NCI-H128 (cell line): ENCODE measurements around the gene MTMR12.
"Not testable (repeated sequence)": the region's sequence is repeated elsewhere in the genome, so short reads cannot be mapped to it uniquely, and the experiment has no call there.

Source experiments
- DNase-seq: peaks from one replicate; lab custom pipeline; 2025; ENCODE audit not compliant: unreplicated experiment; lab: John Stamatoyannopoulos, UW

The MTMR12 gene

GRCh38 chr5:32239385-32239784, 73.4 kb downstream of the MTMR12 start:
- no peak for DNase-seq

DNA sequence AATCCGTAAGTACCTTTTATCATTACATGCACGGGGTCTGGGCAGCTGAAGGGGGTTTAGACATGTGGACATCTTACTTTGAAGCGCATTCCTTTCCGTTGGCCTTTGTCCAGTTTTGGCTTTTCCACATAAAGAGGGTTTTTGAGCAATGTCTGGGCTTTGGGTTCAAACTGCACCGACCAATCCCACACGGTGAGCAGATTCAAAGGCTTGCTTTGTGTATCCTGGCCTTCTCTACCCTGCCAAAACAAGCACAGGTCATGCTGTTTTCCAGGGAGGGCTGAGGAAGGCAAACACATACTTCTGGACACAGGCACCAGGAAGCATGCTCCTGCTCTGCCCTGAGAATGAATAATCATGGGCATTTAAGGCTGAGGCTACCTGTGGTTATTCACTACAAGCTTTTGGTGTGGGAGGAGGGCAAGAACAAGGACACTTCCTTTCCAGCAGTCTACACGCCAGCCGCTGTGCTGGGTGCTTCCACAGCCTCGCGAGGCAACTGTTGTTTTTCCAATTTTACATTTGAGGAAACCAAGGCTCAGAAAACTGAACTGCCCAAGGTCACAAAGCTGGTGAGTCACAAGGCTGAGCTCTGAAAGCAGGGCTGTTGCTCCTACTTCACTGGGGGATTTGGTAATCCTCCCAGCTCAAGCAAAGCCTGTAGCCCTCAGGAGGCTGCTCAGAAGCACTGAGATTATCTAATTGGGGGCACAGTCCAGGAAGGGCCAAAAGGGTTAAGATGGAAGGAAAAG, 78.9 kb downstream of the MTMR12 start:
- no peak for DNase-seq

GRCh38 chr5:32233220-32233695, 79.5 kb downstream of the MTMR12 start:
- no peak for DNase-seq

DNA sequence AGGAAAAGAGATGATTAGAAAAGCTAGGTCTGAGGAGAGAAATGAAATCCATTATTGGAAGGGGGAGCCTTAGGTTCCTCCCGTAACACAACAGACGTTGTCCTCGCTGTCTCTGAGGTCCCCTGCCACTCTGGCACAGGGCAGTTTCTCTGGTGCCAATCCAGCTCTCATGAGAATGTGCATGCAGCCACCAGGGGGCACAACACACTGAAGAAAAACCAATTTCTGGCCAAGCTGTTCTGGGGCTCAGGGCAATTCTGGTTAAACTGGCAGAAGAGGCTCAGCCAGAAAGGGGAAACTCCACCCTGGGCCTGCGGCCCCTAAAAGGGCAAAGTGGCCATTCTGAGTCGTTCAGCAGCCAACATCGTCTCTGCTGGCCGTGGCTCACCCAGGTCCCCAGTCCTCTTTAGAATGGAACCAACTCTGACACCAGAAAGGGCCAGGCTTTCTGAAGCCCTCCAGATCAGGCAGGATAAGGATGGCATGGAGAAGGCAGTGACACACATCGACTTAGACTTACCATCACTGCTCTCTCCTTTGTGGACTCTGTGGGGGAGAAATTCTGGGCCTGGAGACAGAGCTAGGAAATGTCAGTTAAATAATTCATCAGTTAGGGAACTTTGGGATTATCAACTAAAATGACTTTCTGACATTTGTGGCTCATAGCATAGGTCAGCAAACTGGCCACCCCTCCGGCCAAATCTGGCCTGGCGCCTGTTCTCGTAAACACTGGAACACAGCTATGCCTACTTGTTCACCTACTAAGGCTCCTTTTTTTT, 80.1 kb downstream of the MTMR12 start:
- DNase-seq, result peak; percentile 55

DNA sequence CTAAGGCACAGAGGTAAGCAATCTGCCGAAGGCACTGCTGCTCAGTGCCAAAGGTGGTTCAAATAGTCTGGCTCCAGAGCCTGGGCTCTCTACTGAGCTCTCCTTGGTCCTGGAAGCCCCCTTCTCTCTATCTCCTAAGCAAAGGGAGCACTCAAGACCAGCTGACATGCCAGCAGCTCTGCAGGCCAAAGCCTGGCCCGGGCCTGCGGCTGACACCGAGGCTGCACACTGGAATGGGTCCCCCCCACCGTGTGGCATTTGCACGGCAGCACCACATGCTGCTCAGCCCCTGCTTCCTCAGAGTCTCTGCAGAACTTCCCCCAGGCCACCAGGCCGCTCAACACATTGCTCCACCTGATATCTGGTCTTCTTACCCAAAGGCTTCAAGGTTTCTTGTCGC, 80.8 kb downstream of the MTMR12 start:
- DNase-seq, result no peak

- DNase-seq, result no peak
Observed at GRCh38 chr5:32231241-32231640, 81.5 kb downstream of the MTMR12 start.

GRCh38 chr5:32230356-32231099, 82.2 kb downstream of the MTMR12 start:
- DNase-seq, result no peak

GRCh38 chr5:32229586-32229985, 83.2 kb downstream of the MTMR12 start:
- DNase-seq, result no peak

- no peak for DNase-seq
Observed at GRCh38 chr5:32228816-32229215, 83.9 kb downstream of the MTMR12 start.

DNA sequence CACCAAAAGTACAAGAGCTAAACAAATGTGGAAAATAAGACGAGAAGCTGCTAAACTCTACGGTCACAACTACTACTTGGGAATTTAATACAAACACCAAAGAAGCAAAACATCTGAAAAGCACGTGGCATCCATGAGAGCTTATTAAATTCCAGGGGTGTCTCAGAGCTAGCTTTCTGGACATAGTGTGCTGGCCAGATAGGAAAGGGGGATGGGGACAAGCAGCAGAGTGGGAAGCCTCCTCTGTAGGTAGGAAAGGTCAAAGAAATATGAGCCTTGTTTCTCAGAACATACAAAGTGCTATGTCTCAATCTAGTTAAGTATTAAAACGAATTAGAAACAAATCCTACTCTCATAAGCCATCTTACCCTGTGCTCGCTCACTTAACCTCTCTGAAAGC, 87.3 kb downstream of the MTMR12 start:
- no peak for DNase-seq

- DNase-seq, result no peak
Observed at GRCh38 chr5:32223972-32224609, 88.6 kb downstream of the MTMR12 start.

DNA sequence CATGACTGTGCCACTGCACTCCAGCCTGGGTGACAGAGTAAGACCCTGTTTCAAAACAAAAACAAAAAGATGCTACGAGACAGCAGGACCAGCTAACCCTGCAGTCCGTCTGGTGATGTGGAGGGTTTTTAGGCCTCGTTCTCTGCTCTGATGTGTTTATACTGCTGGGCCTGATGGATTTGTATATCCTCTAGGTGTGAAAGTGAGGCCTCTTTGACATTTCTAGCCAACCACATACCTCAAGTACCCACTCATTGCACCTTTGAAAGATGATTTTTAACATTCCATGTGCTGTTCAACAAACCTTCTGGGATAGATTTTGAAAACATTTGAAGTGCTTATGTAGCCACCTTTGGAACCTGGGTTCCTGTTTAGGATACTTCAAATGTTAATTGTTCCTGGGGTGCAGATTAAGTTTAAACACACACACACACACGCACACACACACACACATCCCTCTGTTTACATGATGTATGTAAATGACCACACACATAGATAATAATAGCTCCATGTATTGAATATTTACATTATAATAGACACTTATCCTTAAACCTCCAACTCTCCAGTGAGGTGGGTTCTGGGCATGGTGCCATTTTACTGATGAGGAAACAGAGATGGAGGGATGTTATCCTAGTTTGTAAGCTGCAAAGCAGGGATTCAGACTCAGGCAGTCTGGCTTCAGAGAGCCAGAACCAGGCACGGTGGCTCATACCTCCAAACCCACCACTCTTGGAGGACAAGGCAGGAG, 89.8 kb downstream of the MTMR12 start:
- DNase-seq, result no peak

- DNase-seq, result no peak
Observed at GRCh38 chr5:32217886-32218396, 94.8 kb downstream of the MTMR12 start.

GRCh38 chr5:32214344-32214743, 98.4 kb downstream of the MTMR12 start:
- not testable (repeated sequence) for DNase-seq

- no peak for DNase-seq
Observed at GRCh38 chr5:32210151-32210550, 102.6 kb downstream of the MTMR12 start.

DNA sequence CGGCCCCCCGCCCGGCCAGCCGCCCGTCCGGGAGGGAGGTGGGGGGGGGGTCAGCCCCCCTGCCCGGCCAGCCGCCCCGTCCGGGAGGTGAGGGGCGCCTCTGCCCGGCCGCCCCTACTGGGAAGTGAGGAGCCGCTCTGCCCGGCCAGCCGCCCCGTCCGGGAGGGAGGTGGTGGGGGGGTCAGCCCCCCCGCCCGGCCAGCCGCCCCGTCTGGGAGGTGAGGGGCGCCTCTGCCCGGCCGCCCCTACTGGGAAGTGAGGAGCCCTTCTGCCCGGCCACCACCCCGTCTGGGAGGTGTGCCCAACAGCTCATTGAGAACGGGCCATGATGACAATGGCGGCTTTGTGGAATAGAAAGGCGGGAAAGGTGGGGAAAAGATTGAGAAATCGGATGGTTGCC, 103.9 kb downstream of the MTMR12 start:
- DNase-seq, result not testable (repeated sequence)

DNA sequence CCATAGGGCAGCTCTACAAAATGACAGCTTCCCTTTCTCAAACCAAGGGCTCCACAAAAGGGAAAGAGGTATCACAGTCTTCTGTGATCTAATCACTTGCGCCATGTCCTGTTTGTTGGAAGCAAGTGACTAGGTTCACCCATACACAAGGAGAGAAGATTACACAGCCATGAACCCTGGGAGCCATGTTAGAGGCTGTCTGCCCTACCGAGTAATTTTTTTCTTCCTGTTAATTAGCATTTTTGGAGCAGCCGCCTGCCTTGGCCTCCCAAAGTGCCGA, 105.4 kb downstream of the MTMR12 start:
- no peak for DNase-seq

GRCh38 chr5:32206509-32207354, 106.0 kb downstream of the MTMR12 start:
- no peak for DNase-seq

- DNase-seq, result no peak
Observed at GRCh38 chr5:32206053-32206452, 106.7 kb downstream of the MTMR12 start.

DNA sequence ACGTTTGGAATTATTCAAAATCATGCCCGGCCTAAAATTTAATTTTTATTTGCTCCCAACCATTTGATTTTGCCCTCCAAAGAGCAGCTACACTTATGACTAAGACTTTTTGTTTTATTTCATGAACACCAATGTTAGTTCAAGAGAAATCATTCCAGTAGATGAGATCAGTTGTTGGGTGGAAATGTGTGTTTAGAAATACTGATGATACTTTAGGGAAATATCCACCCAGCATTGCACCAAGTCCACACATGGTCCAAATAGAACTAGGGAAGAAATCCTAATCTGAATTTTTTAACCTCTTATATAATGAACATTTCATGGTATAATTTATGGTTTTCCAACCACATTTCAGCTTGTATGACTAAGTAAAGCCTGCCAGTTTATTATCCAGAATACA, 110.3 kb downstream of the MTMR12 start:
- DNase-seq, result no peak
